NCI-H460 (cell line): ENCODE measurements around the gene TMEM63A. TPM values are rescaled to one million over a fixed set of nuclear protein-coding genes. Genes with fewer than 3 reads are reported as not detected.

Source experiments
- DNase-seq: peaks from one replicate; pipeline ENCODE4 v3.0.0-alpha.2; 2016; ENCODE audit warnings: low read depth; ENCODE audit errors: extremely low read depth
- total RNA-seq: library from RNA; depleted of rRNA; stranded (reverse); fragments of >200 nt; shearing (Covaris generic); gene quantifications from 2 replicates; pipeline ENCODE4 v1.2.3, GENCODE V29; 2014

TMEM63A gene
- total RNA-seq, 1 experiment from 2014 or later: 17.4 TPM

DNA sequence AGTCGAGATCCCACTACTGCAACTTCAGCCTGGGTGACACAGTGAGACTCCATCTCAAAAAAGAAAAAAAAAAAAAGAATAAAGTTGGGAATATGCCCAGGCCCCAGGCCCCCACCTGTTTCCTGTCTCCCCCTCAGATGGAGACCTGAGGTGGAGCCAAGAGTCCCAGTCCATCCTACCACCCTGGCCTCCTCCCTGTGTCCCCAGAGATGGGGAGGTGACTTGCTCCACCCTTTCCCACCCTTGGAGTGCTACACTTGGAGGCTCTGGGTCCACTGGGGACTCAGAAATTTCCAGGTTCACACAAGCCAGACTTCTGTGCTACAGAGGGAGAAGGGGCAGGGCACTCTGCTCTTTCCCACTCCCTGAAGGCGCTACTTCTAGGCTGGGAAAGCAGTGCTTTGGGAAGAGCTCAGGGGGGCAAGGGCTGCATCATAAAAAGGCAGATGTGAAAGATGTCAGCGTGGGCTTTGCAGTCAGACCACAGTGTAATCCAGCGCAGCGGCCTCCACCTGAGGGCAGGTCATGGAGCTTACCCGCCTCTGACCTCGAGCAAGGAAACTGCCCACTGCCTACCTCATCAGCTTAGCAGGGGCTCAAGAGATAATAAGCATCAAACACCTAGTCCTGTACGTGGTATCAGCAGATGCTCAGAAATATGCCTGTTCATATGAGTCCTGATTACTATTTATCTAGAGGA lies 13.4 kb downstream of the TMEM63A start:
- DNase-seq: no peak

- no peak for DNase-seq
These were observed 15.2 kb downstream of the TMEM63A start for GRCh38 chr1:225866981-225867380.

- no peak for DNase-seq
These were observed 15.9 kb downstream of the TMEM63A start for GRCh38 chr1:225866061-225866837.

- DNase-seq: no peak
These were observed 16.7 kb downstream of the TMEM63A start for GRCh38 chr1:225865514-225865913.

DNA sequence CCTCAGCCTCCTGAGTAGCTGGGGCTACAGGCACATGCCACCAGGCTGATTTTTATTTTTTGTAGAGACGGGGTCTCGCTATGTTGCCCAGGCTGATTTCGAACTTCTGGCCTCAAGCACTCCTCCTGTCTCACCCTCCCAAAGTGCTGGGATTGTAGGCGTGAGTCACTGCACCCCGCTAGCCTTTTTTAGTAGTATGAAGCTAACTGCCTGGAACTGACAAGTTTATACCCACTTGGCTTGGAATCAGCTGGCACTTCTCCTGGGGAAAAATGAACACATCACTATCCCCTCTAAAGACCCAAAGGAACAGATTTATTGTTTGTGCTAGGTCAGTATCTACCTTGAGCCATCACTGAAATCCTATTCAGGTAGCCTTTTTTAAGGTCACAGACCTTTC lies 19.0 kb downstream of the TMEM63A start:
- DNase-seq: no peak

DNA sequence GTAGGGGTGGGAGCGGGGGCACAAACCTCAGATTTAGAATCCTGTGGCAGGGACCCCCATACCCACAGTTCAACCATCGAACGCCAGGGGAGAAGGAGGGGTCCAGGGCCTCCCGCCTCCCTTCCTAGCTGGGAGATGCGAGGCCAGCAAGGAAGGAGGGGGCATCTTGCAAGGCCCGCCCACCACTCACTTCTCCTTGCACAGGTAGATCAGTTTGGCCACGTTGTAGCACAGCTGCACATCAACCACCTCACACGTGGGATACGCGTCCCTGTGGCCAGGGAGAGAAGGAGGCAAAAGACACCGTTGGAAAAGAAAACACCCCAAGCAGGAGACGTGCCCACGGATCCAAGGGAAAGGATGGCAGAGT lies 19.6 kb downstream of the TMEM63A start:
- DNase-seq: no peak

DNA sequence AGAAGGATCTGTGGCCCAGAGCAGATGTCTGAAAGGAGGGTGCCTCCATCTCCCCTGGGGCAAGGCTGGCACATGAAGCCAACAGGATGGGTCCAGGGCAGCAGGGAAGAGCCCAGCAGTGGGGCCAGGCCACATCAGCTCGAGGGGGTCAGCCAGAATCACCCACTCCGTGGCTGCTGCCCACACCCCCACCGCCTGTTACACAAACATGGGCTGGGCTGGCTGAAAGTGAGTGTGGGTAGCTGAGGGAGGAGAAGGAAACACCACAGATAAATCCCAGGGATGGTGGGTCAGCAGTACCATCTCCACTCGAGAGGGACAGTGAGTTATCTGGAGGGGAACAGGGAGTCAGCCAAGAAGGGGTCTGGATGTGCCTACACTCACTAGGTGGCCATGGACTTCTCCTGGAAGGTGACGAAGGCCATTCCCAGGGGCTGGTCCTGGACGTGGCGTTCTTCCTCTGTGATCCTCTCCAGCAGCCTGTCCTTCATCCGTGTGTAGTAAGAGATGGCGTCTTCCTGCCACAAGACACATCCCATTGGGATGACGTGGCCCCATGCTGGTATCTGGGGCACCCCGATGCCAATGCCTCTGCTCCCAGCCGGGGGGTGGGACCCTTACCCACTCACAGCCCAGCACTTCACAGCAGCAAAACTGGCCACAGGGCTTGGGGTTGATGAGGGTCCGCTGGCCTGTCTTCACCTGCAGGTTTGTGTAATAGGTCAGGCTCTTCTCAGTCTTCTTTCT lies 20.2 kb downstream of the TMEM63A start:
- DNase-seq: no peak

DNA sequence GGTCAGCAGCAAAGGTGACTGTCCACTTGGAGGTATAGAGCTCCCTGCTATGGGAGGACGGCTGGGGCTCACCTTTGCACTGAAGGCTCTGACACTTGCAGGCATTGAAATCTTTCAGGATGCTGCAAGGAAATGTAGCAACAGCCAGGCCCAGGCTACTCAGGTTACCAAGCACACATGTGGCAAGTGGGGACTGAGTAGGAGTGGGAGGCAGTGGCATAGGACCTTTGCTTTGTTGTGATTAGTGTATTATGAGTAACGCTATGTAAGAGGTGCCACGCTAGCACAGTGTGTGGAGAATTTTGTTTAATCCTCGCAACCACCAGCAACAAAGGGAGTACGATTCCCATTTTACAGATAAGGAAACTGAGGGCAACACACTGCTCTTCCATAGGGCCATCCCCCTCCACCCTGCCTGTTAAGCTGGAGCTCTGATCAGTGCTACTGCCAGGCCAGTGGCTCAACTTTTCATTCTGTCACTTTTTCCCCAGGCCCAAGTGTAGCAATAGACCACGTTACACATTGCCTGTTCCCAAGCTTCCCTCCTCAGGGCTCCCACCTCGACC lies 21.2 kb downstream of the TMEM63A start:
- DNase-seq: no peak

DNA sequence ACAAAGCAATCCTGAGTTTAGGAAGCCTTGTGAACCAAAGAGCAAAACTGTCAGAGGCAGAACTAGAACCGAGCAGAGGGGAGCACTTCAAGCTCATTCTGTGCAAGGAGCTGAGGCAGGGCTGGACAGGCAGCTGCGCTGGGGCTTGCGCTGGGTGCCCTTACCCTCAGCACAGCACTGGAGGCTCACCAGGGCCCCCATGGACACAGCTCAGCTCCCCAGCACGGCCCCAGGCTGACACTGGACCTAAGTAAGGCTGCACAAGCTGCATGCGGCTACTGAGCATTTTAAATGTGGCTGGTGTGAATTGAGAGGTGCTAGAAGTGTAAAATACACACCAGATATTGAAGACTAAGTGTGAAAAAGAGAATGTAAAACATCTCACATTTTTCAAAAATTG lies 22.1 kb downstream of the TMEM63A start:
- DNase-seq: no peak

DNA sequence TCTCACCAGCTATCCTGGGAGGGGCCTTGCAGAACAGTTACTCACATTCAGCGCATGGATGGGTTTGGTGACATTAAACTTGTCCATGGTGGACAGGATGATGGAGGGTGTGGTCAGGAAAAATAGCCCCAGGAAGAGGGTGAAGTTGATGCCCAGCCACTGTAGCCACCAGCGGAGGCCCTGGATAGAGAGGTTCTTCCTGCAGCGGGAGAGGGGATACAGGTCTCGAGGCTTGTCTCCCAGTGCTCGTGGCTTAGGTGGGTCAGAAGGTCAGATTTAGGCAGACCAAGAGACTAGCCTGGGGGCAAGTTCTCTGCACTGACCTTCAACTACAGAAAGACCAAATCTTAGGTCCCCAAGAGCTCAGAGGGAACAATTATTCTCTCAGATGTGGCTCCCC lies 23.0 kb downstream of the TMEM63A start:
- no peak for DNase-seq

GRCh38 chr1:225857256-225857655 lies 24.9 kb downstream of the TMEM63A start:
- DNase-seq: no peak

GRCh38 chr1:225855503-225856300 lies 26.5 kb downstream of the TMEM63A start:
- no peak for DNase-seq

DNA sequence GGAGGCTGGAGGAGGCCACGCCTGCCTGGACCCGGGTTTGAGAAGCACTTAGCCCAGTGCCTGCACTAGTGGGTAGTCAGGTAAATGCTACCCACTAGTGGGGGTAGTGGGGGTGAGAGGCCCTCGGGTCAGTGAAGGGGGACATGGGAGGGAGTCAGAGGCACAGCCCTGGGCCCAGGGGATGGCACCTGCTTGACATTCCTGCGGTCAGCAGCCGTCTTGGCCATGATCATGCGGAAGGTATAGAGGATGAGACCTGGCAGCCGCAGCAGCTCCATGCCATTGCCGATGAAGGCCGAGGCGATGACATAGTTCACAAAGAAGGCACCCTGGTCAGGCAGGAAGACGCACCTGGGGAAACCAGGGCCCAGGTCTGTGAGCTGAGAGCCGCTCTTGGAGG lies 28.7 kb downstream of the TMEM63A start:
- DNase-seq: no peak

GRCh38 chr1:225852413-225853124 lies 29.6 kb downstream of the TMEM63A start:
- DNase-seq: no peak

DNA sequence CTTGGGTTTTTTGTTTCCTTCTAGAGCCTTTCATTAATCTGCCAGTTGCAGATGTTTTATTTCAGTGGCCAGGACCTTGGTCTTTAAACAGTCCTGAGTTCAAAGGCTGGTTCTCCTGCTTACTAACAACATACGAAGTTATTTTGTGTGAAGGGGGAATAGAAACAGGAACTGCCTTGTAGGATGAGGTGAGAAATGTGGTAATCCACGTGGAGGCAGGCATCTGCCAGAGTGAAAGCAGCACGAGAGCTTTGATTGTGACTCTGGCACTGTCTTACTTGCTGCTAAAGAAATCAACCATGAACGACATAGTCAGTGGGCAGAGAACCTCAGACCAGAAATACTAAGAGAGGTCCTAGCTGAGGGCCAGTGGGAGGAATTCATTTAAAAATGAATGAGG lies 30.4 kb downstream of the TMEM63A start:
- no peak for DNase-seq

- DNase-seq: no peak
These were observed 31.8 kb downstream of the TMEM63A start for GRCh38 chr1:225850370-225850769.

GRCh38 chr1:225849925-225850324 lies 32.3 kb downstream of the TMEM63A start:
- no peak for DNase-seq

DNA sequence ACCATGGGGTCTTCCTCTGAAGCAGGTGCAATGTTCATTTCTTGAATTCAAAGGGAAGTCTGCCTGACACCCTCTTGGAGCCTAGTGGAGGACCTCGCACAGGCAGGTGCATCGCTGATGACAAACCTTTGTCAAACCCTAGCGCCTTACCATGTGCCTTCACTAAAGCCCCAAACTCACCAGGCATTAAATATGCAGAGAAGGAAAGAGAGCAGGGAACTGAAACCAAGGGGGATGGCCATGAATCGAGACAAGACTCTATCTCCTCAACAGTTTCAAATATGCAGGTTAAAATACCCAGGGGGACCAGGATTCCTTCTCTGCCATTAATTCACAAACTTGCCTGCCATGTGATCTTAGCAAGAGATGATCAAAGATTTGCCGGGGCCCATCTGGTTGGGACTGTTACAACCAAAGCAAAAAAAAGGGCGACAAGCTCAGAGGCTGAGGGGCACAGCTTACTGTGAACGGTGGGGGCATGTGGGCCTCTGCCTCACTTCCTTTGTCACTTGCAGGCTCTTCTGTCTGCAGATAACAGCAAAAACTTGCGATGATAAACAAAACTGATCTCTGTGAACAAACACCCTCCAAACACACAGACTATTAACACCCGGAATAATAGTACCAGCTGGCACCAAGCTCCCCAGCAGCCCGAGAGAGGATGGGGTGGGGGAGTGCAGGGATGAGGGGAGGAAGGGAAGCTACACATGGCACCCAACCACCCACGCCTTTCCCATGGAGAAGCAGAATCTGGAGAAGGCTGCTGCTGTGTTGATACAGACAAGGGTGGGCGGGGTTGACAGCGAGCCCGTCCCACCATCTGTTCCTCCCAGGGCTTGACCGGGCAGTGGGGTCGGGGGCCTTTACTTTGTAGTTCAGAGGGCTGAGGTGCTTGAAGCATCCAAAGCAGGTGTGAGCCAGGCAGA lies 33.9 kb downstream of the TMEM63A start:
- DNase-seq: no peak

GRCh38 chr1:225847610-225848009 lies 34.6 kb downstream of the TMEM63A start:
- no peak for DNase-seq
